ENCODE measurements around the gene KRTAP9-6.
A peak's percentile ranks its signal among the peaks of the same experiment; 100 is the strongest.
"Not testable (repeated sequence)": the region's sequence is repeated elsewhere in the genome, so short reads cannot be mapped to it uniquely, and the experiment has no call there.

Gene KRTAP9-6, protein sequence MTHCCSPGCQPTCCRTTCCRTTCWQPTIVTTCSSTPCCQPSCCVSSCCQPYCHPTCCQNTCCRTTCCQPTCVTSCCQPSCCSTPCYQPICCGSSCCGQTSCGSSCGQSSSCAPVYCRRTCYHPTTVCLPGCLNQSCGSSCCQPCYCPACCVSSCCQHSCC

DNA sequence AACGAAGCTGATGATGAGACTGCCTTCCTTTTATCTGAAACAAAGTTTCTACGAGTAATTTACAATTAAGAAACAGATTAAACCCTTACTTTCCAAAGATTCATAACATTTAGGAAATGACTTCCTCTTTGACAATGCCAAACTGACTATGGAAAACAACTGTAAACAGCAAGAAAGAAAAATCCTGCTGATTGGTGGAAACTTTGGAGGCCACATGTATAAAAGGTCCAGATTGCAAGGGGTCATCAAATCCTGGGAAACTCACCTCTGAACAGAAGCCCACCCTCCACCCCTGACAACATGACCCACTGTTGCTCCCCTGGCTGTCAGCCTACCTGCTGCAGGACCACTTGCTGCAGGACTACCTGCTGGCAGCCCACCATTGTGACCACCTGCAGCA, at the start of gene KRTAP9-6:
Gene KRTAP9-6, plus strand, starts transcription at position 301 of the 400 bp plus-strand sequence. Its CDS starts 0 bp downstream, at position 301.
- no peak for DNase-seq

DNA sequence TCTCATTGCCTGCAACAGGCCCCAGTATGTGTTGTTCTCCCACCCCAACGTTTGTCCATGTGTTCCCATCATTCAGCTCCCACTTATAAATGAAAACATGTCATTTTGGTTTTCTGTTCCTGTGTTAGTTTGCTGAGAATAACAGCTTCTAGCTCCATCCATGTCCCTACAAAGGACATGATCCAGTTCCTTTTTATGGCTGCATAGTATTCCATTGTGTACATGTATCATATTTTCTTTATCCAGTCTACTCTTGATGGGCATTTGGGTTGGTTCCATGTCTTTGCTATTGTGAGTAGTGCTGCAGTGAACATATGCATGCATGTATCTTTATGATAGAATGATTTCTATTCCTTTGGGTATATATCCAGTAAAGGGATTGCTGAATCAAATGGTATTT, 49.5 kb upstream of the KRTAP9-6 start:
- no peak for DNase-seq

DNA sequence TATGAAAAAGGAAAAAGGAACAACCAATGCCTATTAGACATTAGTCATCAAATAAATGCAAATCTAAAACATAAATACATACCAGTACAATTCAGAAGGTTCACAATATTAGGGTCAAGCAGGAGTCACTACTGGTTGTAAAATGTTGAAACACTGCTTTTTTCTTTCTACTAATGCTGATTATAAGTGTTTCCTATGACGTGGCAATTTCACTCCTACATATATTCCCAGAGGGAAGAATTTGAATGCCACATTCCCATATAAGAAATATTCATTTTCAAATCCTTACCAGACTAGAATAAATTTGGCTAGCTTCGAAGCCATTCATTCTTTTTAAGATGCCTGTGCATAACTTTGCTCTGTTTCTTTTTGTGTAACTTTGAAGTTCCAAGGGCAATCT, 41.4 kb upstream of the KRTAP9-6 start:
- DNase-seq, result no peak

DNA sequence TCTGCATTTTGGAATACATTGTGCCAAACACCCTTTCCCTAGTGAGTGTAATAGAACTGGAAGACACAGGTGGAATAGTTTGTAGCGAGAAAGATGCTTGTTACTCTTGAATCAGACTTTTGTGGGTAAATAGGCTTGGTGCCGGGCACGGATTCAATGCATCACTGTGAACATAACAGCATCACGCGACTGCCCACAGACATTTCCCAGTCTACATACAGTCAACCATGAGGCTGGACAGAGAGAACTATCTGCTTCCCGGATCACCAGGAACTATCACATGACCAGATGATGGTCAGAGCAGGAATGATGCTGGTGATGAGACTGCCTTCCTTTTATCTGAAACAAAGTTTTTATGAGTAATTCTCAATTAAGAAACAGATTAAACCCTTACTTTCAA, 39.1 kb upstream of the KRTAP9-6 start:
- DNase-seq, result no peak

DNA sequence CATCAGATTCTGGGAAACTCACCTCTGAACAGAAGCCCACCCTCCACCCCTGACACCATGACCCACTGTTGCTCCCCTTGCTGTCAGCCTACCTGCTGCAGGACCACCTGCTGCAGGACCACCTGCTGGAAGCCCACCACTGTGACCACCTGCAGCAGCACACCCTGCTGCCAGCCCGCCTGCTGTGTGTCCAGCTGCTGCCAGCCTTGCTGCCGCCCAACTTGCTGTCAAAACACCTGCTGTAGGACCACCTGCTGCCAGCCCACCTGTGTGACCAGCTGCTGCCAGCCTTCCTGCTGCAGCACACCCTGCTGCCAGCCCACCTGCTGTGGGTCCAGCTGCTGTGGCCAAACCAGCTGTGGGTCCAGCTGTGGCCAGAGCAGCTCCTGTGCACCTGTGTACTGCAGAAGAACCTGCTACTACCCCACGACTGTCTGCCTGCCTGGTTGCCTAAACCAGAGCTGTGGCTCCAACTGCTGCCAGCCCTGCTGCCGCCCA, 38.5 kb upstream of the KRTAP9-6 start, which contains the start of gene KRTAP9-2:
Gene KRTAP9-2, plus strand, starts transcription at position 51 of the 498 bp plus-strand sequence. Its CDS starts 7 bp downstream, at position 58.
- DNase-seq, result not testable (repeated sequence)

DNA sequence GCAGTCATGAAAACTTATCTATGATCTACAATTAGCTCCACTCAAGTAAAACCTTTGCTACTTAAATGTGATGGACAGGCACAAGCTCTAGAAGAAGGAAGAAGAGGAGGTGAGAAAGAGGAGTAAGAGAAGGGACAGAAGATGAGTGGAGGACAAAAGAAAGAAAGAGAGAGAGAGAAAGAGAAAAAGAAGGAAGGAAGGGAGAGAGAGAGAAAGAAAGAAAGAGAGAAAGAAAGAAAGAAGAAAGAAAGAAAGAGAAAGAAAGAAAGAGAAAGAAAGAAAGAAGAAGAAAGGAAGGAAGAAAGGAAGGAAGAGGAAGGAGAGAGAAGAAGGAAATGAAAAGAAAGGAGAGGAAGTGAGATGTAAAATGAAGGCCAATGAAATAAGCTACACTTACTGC, 35.1 kb upstream of the KRTAP9-6 start:
- DNase-seq, result no peak

DNA sequence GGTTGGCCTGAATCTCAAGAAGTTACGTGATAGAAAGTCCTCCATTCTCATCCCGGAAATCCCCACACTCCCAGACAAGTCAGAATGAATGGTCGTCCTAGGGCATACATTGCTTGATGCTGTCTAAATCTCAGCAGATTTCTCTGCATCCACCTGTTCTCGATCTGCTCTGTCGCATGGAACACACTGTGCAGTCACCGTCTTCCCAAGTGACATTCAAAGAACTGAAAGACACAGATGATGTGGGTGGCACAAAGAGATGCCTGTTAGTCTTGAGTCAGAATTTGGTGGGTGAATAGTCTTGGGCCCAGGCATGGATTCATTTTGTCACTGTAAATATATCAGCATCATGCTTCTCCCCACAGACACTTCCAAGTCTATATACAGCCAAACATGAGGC, 33.4 kb upstream of the KRTAP9-6 start:
- DNase-seq, result no peak

DNA sequence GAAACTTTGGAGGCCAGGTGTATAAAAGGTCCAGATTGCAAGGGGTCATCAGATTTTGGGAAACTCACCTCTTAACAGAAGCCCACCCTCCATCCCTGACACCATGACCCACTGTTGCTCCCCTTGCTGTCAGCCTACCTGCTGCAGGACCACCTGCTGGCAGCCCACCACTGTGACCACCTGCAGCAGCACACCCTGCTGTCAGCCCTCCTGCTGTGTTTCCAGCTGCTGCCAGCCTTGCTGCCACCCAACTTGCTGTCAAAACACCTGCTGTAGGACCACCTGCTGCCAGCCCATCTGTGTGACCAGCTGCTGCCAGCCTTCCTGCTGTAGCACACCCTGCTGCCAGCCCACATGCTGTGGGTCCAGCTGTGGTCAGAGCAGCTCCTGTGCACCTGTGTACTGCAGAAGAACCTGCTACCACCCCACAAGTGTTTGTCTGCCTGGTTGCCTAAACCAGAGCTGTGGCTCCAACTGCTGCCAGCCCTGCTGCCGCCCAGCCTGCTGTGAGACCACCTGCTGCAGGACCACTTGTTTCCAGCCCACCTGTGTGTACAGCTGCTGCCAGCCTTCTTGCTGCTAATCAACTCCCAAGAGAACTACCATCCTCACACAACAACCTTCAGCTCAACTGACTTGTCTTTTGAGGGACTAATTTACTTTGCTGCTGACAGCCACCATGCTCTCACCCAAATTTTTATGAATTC, 32.6 kb upstream of the KRTAP9-6 start, which contains the start of gene KRTAP9-3:
Gene KRTAP9-3, plus strand, starts transcription at position 51 of the 707 bp plus-strand sequence. Its CDS starts 53 bp downstream, at position 104.
- DNase-seq, result not testable (repeated sequence)

DNA sequence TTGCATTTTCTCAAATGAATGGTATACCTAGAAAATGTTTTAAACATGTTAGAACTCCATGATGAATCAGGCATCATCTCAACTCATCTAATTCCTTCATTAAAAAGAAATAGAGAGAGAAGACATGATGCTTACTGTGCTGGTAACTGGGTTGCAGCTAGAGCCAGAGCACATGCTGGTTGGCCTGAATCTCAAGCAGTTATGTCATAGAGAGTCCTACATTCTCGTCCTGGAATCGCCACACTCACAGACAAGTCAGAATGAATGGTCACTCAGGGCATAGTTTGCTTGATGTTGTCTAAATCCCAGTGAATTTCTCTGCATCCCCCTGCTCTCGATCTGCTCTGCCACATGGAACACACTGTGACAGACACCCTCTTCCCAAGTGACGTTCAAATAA, 28.1 kb upstream of the KRTAP9-6 start:
- DNase-seq, result not testable (repeated sequence)

DNA sequence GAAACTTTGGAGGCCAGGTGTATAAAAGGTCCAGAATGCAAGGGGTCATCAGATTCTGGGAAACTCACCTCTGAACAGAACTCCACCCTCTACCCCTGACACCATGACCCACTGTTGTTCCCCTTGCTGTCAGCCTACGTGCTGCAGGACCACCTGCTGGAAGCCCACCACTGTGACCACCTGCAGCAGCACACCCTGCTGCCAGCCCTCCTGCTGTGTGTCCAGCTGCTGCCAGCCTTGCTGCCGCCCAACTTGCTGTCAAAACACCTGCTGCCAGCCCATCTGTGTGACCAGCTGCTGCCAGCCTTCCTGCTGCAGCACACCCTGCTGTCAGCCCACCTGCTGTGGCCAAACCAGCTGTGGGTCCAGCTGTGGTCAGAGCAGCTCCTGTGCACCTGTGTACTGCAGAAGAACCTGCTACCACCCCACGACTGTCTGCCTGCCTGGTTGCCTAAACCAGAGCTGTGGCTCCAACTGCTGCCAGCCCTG, 27.2 kb upstream of the KRTAP9-6 start, which contains the start of gene KRTAP9-8:
Gene KRTAP9-8, plus strand, starts transcription at position 51 of the 489 bp plus-strand sequence. Its CDS starts 53 bp downstream, at position 104.
- DNase-seq, result not testable (repeated sequence)

DNA sequence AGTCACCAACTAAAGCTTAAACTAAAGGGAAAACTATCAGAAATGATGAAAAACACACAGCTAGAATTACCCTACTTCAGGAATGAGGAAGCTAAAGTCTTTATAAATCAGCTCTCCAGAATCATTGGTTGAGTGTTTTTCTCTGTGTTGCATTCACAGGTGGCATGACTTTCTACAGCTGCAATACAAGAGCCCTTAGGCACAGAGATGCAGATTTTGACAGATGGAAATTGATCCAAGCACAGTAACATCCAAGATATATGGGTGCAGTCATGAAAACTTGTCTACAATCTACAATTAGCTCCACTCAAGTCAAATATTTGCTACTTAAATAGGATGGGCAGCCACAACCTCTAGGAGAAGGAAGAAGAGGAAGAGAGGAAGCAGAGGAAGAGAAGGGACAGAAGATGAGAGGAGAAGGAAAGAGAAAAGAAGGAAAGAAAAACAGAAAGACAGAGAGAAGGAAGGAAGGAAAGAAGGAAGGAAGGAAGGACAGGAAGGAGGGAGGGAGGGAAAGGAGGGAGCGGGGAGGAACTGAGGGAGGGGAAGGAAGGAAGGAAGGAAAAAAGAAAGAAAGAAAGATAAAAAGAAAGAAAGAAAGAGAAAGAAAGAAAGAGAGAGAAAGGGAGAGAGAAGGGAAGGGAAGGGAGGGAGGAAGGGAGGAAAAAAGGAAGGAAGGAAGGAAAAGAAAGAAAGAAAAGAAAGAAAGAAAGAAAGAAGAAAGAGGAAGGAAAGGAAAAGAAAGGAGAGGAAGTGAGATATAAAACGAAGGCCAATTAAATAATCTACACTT, 18.0 kb upstream of the KRTAP9-6 start:
- DNase-seq, result not testable (repeated sequence)

DNA sequence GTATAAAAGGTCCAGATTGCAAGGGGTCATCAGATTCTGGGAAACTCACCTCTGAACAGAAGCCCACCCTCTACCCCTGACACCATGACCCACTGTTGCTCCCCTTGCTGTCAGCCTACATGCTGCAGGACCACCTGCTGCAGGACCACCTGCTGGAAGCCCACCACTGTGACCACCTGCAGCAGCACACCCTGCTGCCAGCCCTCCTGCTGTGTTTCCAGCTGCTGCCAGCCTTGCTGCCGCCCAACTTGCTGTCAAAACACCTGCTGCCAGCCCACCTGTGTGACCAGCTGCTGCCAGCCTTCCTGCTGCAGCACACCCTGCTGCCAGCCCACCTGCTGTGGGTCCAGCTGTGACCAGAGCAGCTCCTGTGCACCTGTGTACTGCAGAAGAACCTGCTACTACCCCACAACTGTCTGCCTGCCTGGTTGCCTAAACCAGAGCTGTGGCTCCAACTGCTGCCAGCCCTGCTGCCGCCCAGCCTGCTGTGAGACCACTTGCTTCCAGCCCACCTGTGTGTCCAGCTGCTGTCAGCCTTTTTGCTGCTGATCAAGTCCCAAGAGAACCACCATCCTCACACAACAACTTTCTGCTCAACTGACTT, 15.4 kb upstream of the KRTAP9-6 start, which contains the start of gene KRTAP9-4:
Gene KRTAP9-4, plus strand, starts transcription at position 51 of the 604 bp plus-strand sequence. Its CDS starts 34 bp downstream, at position 85.
- DNase-seq, result not testable (repeated sequence)

DNA sequence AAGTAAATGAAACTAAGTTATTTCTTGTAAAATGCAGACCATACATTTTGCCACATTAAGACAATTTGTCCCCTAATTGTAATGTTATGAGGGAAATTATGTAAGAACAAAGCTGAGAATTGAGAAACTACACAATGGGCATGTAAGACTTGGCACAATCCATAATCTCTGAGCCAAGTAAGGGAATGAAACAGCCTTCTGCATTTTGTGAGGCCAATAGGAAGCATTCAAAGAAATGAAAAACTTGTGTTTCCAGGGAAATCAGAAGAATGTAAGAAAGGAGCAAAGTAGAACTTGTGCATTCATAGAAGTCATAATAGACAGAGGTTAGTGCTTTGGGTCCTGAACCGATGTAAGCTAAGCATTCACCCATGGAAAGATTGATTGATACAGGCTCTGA, 13.9 kb upstream of the KRTAP9-6 start:
- DNase-seq, result no peak

DNA sequence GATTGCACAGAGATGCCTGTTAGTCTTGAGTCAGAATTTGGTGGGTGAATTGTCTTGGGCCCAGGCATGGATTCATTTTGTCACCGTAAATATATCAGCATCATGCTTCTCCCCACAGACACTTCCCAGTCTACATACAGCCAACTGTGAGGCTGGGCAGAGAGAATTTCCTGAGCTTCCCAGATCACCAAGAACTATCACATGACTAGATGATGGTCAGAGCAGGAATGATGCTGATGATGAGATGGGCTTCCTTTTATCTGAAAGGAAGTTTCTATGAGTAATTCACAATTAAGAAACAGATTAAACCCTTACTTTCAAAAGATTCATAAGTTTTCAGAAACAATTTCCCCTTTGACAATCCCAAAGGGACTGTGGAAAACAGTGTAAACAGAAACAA, 10.3 kb upstream of the KRTAP9-6 start:
- no peak for DNase-seq

DNA sequence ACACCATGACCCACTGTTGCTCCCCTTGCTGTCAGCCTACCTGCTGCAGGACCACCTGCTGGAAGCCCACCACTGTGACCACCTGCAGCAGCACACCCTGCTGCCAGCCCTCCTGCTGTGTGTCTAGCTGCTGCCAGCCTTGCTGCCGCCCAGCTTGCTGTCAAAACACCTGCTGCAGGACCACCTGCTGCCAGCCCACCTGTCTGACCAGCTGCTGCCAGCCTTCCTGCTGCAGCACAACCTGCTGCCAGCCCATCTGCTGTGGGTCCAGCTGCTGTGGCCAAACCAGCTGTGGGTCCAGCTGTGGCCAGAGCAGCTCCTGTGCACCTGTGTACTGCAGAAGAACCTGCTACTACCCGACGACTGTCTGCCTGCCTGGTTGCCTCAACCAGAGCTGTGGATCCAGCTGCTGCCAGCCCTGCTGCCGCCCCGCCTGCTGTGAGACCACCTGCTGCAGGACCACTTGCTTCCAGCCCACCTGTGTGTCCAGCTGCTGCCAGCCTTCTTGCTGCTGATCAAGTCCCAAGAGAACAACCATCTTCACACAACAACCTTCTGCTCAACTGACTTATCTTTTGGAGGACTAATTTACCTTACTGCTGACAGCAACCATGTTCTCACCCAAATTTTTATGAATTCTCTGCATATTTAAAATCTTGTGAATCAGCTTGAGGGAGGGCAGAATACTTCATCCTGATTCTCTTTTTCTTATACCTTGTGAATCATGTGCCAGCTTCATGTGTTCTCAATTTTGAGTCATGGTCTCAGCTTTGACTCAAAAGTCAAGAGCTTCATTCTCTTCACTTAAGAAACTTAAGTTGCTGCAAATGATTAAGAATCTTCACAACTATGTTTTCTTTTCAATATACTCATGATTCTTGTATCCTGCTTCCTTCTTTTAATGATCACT, 9.5 kb upstream of the KRTAP9-6 start, which contains the start of gene KRTAP9-9:
Gene KRTAP9-9, plus strand, starts transcription at position 4 of the 910 bp plus-strand sequence.
- DNase-seq, result not testable (repeated sequence)

DNA sequence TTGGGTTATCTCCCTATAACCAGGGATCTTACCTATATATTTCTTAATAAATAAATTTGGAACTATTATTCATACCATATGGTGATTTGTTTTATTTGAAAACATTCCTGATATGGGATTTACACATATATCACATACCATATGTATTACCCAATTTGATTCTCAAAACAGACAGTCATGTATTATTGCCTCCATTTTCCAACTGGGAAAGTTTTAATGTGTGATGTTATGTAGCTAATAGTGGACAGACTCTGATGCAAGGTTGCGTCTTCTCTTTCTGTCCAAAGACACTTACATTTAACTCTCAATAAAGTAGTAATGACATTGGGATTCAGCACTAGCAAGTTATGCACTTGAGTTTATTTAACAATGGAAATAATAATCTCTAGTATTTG, 8.9 kb upstream of the KRTAP9-6 start:
- no peak for DNase-seq

DNA sequence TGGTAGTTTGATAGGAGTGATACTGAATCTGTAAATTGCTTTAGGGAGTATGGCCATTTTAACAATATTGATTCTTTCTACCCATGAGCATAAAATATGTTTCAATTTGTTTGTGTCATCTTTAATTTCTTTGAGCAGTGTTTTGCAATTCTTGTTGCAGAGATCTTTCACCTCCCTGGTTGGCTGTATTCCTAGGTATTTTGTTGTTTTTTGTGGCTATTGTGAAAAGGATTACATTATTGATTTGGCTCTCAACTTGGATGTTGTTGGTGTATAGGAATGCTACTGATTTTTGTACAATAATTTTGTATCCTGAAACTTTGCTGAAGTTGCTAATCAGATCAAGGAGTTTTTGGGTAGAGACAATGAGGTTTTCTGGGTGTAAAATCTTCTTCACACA, 6.8 kb upstream of the KRTAP9-6 start:
- DNase-seq, result no peak

DNA sequence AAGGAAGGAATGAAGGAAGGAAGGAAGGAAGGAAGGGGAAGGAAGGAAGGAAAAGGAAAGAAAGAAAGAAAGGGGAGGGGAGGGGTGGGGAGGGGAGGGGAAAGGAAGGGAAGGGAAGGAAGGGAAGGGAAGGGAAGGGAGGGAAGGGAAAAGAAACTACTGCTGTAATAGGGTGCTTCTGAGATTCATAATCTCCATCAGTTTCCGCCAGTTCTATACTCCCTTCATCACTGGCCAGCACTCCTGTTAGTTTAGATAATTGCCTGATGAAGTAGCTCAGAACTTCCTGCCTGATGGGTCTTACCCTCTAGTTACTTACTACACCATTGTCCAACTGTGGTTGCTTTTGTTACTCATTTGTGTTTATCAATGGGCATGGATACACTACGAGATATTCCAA, 2.0 kb upstream of the KRTAP9-6 start:
- no peak for DNase-seq

DNA sequence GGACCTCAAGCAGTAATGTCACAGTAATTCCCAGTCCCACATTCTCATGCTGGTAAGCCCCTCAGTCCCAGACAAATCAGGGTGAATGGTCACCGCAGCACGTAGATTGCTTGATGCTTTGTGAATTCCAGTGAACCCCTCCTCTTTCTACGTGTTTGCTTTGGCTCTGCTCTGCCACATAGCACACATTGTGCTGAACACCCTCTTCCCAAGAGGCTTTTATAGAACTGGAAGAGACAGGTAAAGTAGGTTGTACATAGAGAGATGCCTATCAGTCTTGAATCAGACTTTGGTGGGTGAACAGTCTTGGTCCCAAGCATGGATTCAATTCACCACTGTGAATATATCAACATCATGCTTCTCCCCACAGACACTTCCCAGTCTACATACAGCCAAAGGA, 579 bp upstream of the KRTAP9-6 start:
- DNase-seq, result no peak

DNA sequence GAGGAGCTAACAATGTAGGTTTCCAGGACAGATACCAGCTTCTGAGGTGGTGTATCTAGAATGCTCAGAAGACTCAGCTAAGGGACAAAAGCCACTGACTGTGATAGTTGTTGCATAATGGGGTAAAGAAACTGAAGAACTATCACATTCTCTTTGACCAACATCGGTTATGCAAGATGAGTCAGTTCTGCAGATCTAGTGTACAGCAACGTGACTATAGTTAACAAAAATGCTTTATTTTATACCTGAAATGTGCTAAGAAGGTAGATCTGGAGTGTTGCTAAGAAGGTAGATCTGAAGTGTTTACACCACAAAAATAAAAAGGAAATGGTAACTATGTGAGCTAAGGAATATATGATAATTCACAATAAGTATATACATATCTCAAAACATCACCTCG, 2.5 kb downstream of the KRTAP9-6 start:
- peak; percentile 52 for DNase-seq

DNA sequence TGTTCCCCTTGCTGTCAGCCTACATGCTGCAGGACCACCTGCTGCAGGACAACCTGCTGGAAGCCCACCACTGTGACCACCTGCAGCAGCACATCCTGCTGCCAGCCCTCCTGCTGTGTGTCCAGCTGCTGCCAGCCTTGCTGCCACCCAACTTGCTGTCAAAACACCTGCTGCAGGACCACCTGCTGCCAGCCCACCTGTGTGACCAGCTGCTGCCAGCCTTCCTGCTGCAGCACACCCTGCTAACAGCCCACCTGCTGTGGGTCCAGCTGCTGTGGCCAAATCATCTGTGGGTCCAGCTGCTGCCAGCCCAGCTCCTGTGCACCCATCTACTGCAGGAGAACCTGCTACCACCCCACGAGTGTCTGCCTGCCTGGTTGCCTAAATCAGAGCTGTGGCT, 6.1 kb downstream of the KRTAP9-6 start:
- not testable (repeated sequence) for DNase-seq
